K562 (cell line): ENCODE results near the gene CPED1. TPM values are rescaled to one million over a fixed set of nuclear protein-coding genes. Genes with fewer than 3 reads are reported as not detected.

Source experiments
- ARID1B ChIP-seq: fragments of 450-650 bp; IDR thresholded peaks from 2 replicates; pipeline ENCODE4 v1.6.1; 2016; ENCODE audit warnings: antibody characterized with exemption, mild to moderate bottlenecking, inconsistent platforms
- ARNT ChIP-seq, 2 experiments: fragments of 450-650 bp; IDR thresholded peaks; 2 replicates each; pipeline ENCODE4 v1.6.1; 2016; ENCODE audit warnings: mild to moderate bottlenecking in 1 of 2
- BRCA1 ChIP-seq, 2 experiments: fragments of 450-650 bp in 1 of 2; sonication (generic) in 1 of 2; formaldehyde crosslinking in 1 of 2; IDR thresholded peaks; 2 replicates each; pipeline versions ENCODE4 v1.5.0 to v1.6.1; 2017 to 2020; ENCODE audit warnings: mild to moderate bottlenecking in 1 of 2, missing genetic modification reagents in 1 of 2
- BRD9 ChIP-seq: fragments of 450-650 bp; IDR thresholded peaks from 2 replicates; pipeline ENCODE4 v1.6.1; 2018; ENCODE audit warnings: low read depth; ENCODE audit not compliant: partially characterized antibody
- DDX20 ChIP-seq: fragments of 450-650 bp; IDR thresholded peaks from 2 replicates; pipeline ENCODE4 v1.6.1; 2016; ENCODE audit warnings: missing genetic modification characterization, low read depth, mild to moderate bottlenecking, missing compliant biosample characterization, moderate library complexity
- GTF2A2 ChIP-seq: IDR thresholded peaks from 2 replicates; pipeline ENCODE4 v1.6.1; 2016; ENCODE audit warnings: mild to moderate bottlenecking, missing genetic modification characterization, missing compliant biosample characterization
- MAZ ChIP-seq, 2 experiments: fragments of 450-650 bp in 1 of 2; sonication (generic) in 1 of 2; formaldehyde crosslinking; IDR thresholded peaks in 1 of 2; conservative IDR thresholded peaks in 1 of 2; 2 replicates each; pipeline versions ENCODE4 v1.4.0 to v1.5.0; 2020; ENCODE audit warnings: mild to moderate bottlenecking in 1 of 2, missing genetic modification reagents in 1 of 2
- MYNN ChIP-seq, 2 experiments: sonication (generic); formaldehyde crosslinking in 1 of 2; IDR thresholded peaks; 2 replicates each; pipeline versions ENCODE4 v1.5.0 to v1.6.1; 2016 to 2020; ENCODE audit warnings: antibody characterized with exemption in 1 of 2, missing genetic modification reagents in 1 of 2
- RBM15 ChIP-seq: fragments of 200-400 bp; formaldehyde crosslinking; IDR thresholded peaks from 2 replicates; pipeline ENCODE4 v1.6.1; 2018; ENCODE audit warnings: mild to moderate bottlenecking, low read length, moderate library complexity; ENCODE audit not compliant: insufficient read depth
- RFX1 ChIP-seq: fragments of 450-650 bp; IDR thresholded peaks from 2 replicates; pipeline ENCODE4 v1.6.1; 2016; ENCODE audit warnings: mild to moderate bottlenecking, moderate library complexity
- SMARCA5 ChIP-seq: fragments of 450-650 bp; IDR thresholded peaks from 2 replicates; pipeline ENCODE4 v1.6.1; 2016
- ZBTB1 ChIP-seq: sonication (generic); formaldehyde crosslinking; IDR thresholded peaks from 2 replicates; pipeline ENCODE4 v1.8.1; 2023; ENCODE audit warnings: missing genetic modification reagents, low read depth, mild to moderate bottlenecking, borderline replicate concordance
- ZFPM2 ChIP-seq: fragments of 250-450 bp; sonication (Bioruptor Pico); IDR thresholded peaks from 2 replicates; pipeline ENCODE4 v1.5.1; 2022; ENCODE audit warnings: mild to moderate bottlenecking
- ZNF436 ChIP-seq: fragments of 250-450, 450-650 bp; sonication (Bioruptor Pico); formaldehyde crosslinking; IDR thresholded peaks from 2 replicates; pipeline ENCODE4 v1.7.0; 2020; ENCODE audit warnings: mild to moderate bottlenecking
- polyA plus RNA-seq, 8 experiments: library from polyadenylated mRNA; depleted of rRNA in 4 of 8; stranded (reverse) in 5 of 8; unstranded in 3 of 8; fragments of >200 nt; fragmentation: Nextera tagmentation in 2 of 8; fragmentation: Illumina TruSeq in 1 of 8; extraction: Ambion mirVana in 2 of 8; extraction: Trizol in 1 of 8; gene quantifications; 2 replicates each; pipeline versions ENCODE4 v1.2.1 to v1.2.3, GENCODE V29; 2011 to 2014; ENCODE audit warnings: inconsistent platforms in 1 of 8, missing spikeins in 1 of 8
- total RNA-seq, 7 experiments: library from RNA; depleted of rRNA in 6 of 7; stranded (reverse); fragments of >200 nt in 6 of 7; fragmentation: Illumina TruSeq in 2 of 7; extraction: Trizol in 2 of 7; gene quantifications; 2 replicates each; pipeline versions ENCODE4 v1.2.1 to v1.2.3, GENCODE V29; 2011 to 2021; ENCODE audit warnings: low replicate concordance in 1 of 7
- TF ChIP-seq, protein P1 (sequence below): fragments of 250-450 bp; sonication (Bioruptor Pico); IDR thresholded peaks from 2 replicates; pipeline ENCODE4 v1.5.1; 2021; ENCODE audit warnings: mild to moderate bottlenecking
- TF ChIP-seq, protein P2 (sequence below): fragments of 250-450 bp; sonication (Bioruptor Pico); IDR thresholded peaks from 2 replicates; pipeline ENCODE4 v1.8.0; 2022; ENCODE audit warnings: inconsistent platforms, mild to moderate bottlenecking, moderate library complexity, borderline replicate concordance
- TF ChIP-seq, protein P3 (sequence below), 2 experiments: fragments of 450-650 bp in 1 of 2; sonication (generic) in 1 of 2; formaldehyde crosslinking in 1 of 2; IDR thresholded peaks in 1 of 2; conservative IDR thresholded peaks in 1 of 2; 2 replicates each; pipeline versions ENCODE4 v1.6.1 to v1.8.1; 2016 to 2023; ENCODE audit warnings: mild to moderate bottlenecking in 2 of 2, moderate library complexity in 2 of 2, inconsistent platforms in 1 of 2, missing genetic modification reagents in 1 of 2
- TF ChIP-seq, protein P4 (sequence below): sonication (generic); formaldehyde crosslinking; IDR thresholded peaks from 2 replicates; pipeline ENCODE4 v1.8.0; 2022; ENCODE audit warnings: mild to moderate bottlenecking, missing genetic modification reagents
- TF ChIP-seq, protein P5 (sequence below): sonication (generic); formaldehyde crosslinking; IDR thresholded peaks from 2 replicates; pipeline ENCODE4 v1.9.0; 2022; ENCODE audit warnings: mild to moderate bottlenecking, missing genetic modification reagents

Gene CPED1
- total and polyA plus RNA-seq, 9 of the 15 experiments (the other 6 are each of a cell fraction or from before 2014, with no cell fraction given): 195 to 393 (median 290) TPM

DNA sequence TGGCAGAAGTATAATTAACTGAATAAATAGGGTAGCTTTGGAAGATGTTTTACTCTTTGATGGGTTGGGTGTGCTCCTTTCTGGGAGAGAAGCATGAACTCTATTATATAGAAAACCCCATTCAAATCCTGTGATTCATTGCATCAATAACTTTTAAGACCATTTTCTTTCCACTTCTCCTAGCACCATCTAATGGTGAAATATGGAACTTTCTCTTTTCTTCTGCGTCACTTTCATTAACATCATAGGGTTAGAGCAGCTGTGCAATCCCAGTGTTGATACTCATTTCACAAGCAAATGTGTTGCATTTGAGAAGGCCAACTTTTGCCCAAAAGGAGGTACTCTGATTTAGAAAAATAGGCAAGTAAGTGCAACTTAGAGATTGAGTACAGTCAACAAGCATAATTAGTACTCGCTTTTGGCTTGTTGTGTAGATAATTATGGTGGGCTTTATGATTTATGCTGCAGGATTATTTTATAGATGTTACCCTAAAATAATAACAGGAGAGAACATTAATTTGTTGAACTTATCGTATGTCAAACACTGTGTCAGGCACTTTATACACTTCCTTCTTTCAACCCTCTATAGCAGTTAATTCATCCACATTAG is 92.9 kb downstream of the CPED1 start (continued):
- peak in 1 of 2 experiments; percentile 78; a peak in 2 of 4 replicates for TF ChIP-seq ARNT (IDR thresholded peaks at IDR 0.05)
- TF ChIP-seq, protein P1, sequence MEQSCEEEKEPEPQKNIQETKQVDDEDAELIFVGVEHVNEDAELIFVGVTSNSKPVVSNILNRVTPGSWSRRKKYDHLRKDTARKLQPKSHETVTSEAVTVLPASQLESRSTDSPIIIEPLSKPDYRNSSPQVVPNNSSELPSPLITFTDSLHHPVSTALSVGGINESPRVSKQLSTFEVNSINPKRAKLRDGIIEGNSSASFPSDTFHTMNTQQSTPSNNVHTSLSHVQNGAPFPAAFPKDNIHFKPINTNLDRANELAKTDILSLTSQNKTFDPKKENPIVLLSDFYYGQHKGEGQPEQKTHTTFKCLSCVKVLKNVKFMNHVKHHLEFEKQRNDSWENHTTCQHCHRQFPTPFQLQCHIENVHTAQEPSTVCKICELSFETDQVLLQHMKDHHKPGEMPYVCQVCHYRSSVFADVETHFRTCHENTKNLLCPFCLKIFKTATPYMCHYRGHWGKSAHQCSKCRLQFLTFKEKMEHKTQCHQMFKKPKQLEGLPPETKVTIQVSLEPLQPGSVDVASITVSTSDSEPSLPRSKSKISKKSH (CRISPR knock-in tag): no peak; the same call in 1 of the 2 replicates
- TF ChIP-seq MYNN (IDR thresholded peaks at IDR 0.05): peak; percentile 84
- TF ChIP-seq MYNN (CRISPR knock-in tag; IDR thresholded peaks at IDR 0.05): no peak
- TF ChIP-seq, protein P2, sequence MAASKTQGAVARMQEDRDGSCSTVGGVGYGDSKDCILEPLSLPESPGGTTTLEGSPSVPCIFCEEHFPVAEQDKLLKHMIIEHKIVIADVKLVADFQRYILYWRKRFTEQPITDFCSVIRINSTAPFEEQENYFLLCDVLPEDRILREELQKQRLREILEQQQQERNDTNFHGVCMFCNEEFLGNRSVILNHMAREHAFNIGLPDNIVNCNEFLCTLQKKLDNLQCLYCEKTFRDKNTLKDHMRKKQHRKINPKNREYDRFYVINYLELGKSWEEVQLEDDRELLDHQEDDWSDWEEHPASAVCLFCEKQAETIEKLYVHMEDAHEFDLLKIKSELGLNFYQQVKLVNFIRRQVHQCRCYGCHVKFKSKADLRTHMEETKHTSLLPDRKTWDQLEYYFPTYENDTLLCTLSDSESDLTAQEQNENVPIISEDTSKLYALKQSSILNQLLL (CRISPR knock-in tag): no peak
- TF ChIP-seq, protein P3, sequence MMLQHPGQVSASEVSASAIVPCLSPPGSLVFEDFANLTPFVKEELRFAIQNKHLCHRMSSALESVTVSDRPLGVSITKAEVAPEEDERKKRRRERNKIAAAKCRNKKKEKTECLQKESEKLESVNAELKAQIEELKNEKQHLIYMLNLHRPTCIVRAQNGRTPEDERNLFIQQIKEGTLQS (IDR thresholded peaks at IDR 0.05): no peak
- TF ChIP-seq, protein P3 (CRISPR knock-in tag; conservative IDR thresholded peaks at IDR 0.05): no peak
- TF ChIP-seq MAZ (CRISPR knock-in tag; conservative IDR thresholded peaks at IDR 0.05 in 1 of 2, IDR thresholded peaks at IDR 0.05 in 1 of 2): peak in 1 of 2 experiments; percentile 85; a peak in 3 of 4 replicates
- TF ChIP-seq, protein P4, sequence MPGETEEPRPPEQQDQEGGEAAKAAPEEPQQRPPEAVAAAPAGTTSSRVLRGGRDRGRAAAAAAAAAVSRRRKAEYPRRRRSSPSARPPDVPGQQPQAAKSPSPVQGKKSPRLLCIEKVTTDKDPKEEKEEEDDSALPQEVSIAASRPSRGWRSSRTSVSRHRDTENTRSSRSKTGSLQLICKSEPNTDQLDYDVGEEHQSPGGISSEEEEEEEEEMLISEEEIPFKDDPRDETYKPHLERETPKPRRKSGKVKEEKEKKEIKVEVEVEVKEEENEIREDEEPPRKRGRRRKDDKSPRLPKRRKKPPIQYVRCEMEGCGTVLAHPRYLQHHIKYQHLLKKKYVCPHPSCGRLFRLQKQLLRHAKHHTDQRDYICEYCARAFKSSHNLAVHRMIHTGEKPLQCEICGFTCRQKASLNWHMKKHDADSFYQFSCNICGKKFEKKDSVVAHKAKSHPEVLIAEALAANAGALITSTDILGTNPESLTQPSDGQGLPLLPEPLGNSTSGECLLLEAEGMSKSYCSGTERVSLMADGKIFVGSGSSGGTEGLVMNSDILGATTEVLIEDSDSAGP (CRISPR knock-in tag): no peak
- no peak for TF ChIP-seq DDX20 (tag)
- peak; percentile 26; the same call in 1 of the 2 replicates for TF ChIP-seq ZNF436 (CRISPR knock-in tag)
- no peak for TF ChIP-seq SMARCA5
- no peak for TF ChIP-seq ZBTB1 (CRISPR knock-in tag)
- TF ChIP-seq BRCA1 (IDR thresholded peaks at IDR 0.05): no peak
- no peak for TF ChIP-seq BRCA1 (CRISPR knock-in tag; IDR thresholded peaks at IDR 0.05)
- TF ChIP-seq RFX1: no peak
- TF ChIP-seq, protein P5, sequence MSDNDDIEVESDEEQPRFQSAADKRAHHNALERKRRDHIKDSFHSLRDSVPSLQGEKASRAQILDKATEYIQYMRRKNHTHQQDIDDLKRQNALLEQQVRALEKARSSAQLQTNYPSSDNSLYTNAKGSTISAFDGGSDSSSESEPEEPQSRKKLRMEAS (CRISPR knock-in tag): no peak
- TF ChIP-seq ARID1B: peak; percentile 21
- TF ChIP-seq GTF2A2 (tag): no peak
- no peak for TF ChIP-seq RBM15
- TF ChIP-seq BRD9: peak; percentile 18
- TF ChIP-seq ZFPM2 (CRISPR knock-in tag): peak; percentile 16
